Activated CD8-positive, alpha-beta memory T cell treated with anti-CD3 and anti-CD28 coated beads, Interleukin-2, amount 50 U/mL, for 1 hour (primary cell): Measurements from ENCODE around the gene BRD4.

Source experiments
- DNase-seq: peaks from one replicate; pipeline ENCODE4 v3.0.0-alpha.2; 2020; ENCODE audit errors: extremely low read depth

The BRD4 gene

GRCh38 chr19:15194938-15195337, 137.4 kb downstream of the BRD4 start:
- no peak for DNase-seq

GRCh38 chr19:15191982-15192381, 140.4 kb downstream of the BRD4 start:
- no peak for DNase-seq

GRCh38 chr19:15191514-15191913, 140.8 kb downstream of the BRD4 start:
- DNase-seq = no peak

- DNase-seq = no peak
Observed at GRCh38 chr19:15188851-15189250, 143.5 kb downstream of the BRD4 start.

- DNase-seq = no peak
Observed at GRCh38 chr19:15187026-15188007, 145.0 kb downstream of the BRD4 start.
